Measurements from ENCODE around the gene SMG6. TPM values are rescaled to one million over a fixed set of nuclear protein-coding genes. Genes with fewer than 3 reads are reported as not detected.

Gene SMG6
- total and polyA plus RNA-seq, 2 of the 13 experiments (the other 11 are each of a cell fraction or from before 2014, with no cell fraction given), result 4.6 to 14.6 TPM

GRCh38 chr17:2054512-2055291 lies 248.9 kb downstream of the SMG6 start, which contains the start of gene HIC1 (continued):
- no peak for TF ChIP-seq ZNF646 (CRISPR knock-in tag; IDR thresholded peaks at IDR 0.05)
- no peak for TF ChIP-seq SNAPC2 (CRISPR knock-in tag; IDR thresholded peaks at IDR 0.05)
- TF ChIP-seq ZBTB46 (CRISPR knock-in tag; IDR thresholded peaks at IDR 0.05; ENCODE audit: borderline replicate concordance), result peak; percentile 34; the same call in 1 of the 2 replicates
- no peak for TF ChIP-seq ZNF503 (CRISPR knock-in tag; IDR thresholded peaks at IDR 0.05)
- no peak for TF ChIP-seq DNMT1 (CRISPR knock-in tag; IDR thresholded peaks at IDR 0.05)
- TF ChIP-seq MXD4 (CRISPR knock-in tag; IDR thresholded peaks at IDR 0.05), result 0 out of 2 replicates have a peak, but pooled peaks have one; percentile 32
- TF ChIP-seq ZFY (CRISPR knock-in tag; IDR thresholded peaks at IDR 0.05), result peak; percentile 52; the same call in 1 of the 2 replicates
- no peak for TF ChIP-seq ZSCAN31 (CRISPR knock-in tag; IDR thresholded peaks at IDR 0.05; ENCODE audit: low read depth)
- no peak for TF ChIP-seq ZNF549 (CRISPR knock-in tag; IDR thresholded peaks at IDR 0.05)
- TF ChIP-seq GATAD1 (CRISPR knock-in tag; IDR thresholded peaks at IDR 0.05), result peak; percentile 25; the same call in 1 of the 2 replicates
- TF ChIP-seq ZNF18 (CRISPR knock-in tag; IDR thresholded peaks at IDR 0.05; ENCODE audit: insufficient replicate concordance), result no peak
- peak; percentile 47 for TF ChIP-seq SRSF1 (optimal IDR thresholded peaks at IDR 0.05; ENCODE audit: low read depth, low read length)
- no peak for TF ChIP-seq THAP8 (CRISPR knock-in tag; IDR thresholded peaks at IDR 0.05; ENCODE audit: borderline replicate concordance)

Data from HepG2 (cell line).